HepG2 (cell line): Measurements from ENCODE around the gene TOMM22. TPM values are rescaled to one million over a fixed set of nuclear protein-coding genes. Genes with fewer than 3 reads are reported as not detected.
A peak's percentile ranks its signal among the peaks of the same experiment; 100 is the strongest.

Experiments
- ATF6 ChIP-seq: sonication (generic); formaldehyde crosslinking; conservative IDR thresholded peaks from 2 replicates; pipeline ENCODE4 v1.4.0; 2020; ENCODE audit warnings: missing genetic modification reagents
- ELK4 ChIP-seq: sonication (generic); formaldehyde crosslinking; IDR thresholded peaks from 2 replicates; pipeline ENCODE4 v1.9.0; 2021; ENCODE audit warnings: missing genetic modification reagents, borderline replicate concordance
- KAT7 ChIP-seq: IDR thresholded peaks from 2 replicates; pipeline ENCODE4 v1.6.1; 2018; ENCODE audit warnings: borderline replicate concordance, missing compliant biosample characterization
- KAT8 ChIP-seq: IDR thresholded peaks from 2 replicates; pipeline ENCODE4 v1.6.1; 2016; ENCODE audit warnings: missing genetic modification reagents, missing compliant biosample characterization
- MATR3 ChIP-seq: sonication (generic); formaldehyde crosslinking; IDR thresholded peaks from 2 replicates; pipeline ENCODE4 v1.4.0; 2020; ENCODE audit warnings: missing genetic modification reagents
- MLXIP ChIP-seq: sonication (generic); formaldehyde crosslinking; IDR thresholded peaks from 2 replicates; pipeline ENCODE4 v1.9.0; 2021; ENCODE audit warnings: missing genetic modification reagents, borderline replicate concordance
- PCBP1 ChIP-seq: fragments of 200-400 bp; formaldehyde crosslinking; IDR thresholded peaks from 2 replicates; pipeline ENCODE4 v1.6.1; 2017; ENCODE audit warnings: mild to moderate bottlenecking, low read depth, low read length, borderline replicate concordance
- RFX1 ChIP-seq: fragments of 450-650 bp; IDR thresholded peaks from 2 replicates; pipeline ENCODE4 v1.6.1; 2017
- ZBTB4 ChIP-seq: sonication (generic); formaldehyde crosslinking; IDR thresholded peaks from 2 replicates; pipeline ENCODE4 v1.4.0; 2020; ENCODE audit warnings: missing genetic modification reagents, mild to moderate bottlenecking, borderline replicate concordance
- ZFP36 ChIP-seq: fragments of 150-350 bp; IDR thresholded peaks from 2 replicates; pipeline ENCODE4 v1.6.1; 2018; ENCODE audit warnings: borderline replicate concordance, low read length, low read depth; ENCODE audit not compliant: partially characterized antibody
- ZNF451 ChIP-seq: sonication (generic); formaldehyde crosslinking; IDR thresholded peaks from 2 replicates; pipeline ENCODE4 v1.5.0; 2020; ENCODE audit warnings: mild to moderate bottlenecking, missing genetic modification reagents
- ZNF546 ChIP-seq: sonication (generic); formaldehyde crosslinking; conservative IDR thresholded peaks from 2 replicates; pipeline ENCODE4 v1.8.1; 2023; ENCODE audit warnings: mild to moderate bottlenecking, missing genetic modification reagents
- ZNF780A ChIP-seq: sonication (generic); formaldehyde crosslinking; IDR thresholded peaks from 2 replicates; pipeline ENCODE4 v1.8.0; 2022; ENCODE audit warnings: mild to moderate bottlenecking, missing genetic modification reagents, moderate library complexity
- polyA plus RNA-seq, 8 experiments: library from polyadenylated mRNA; depleted of rRNA in 3 of 8; stranded (reverse) in 7 of 8; unstranded in 1 of 8; fragments of >200 nt; fragmentation: Illumina TruSeq in 4 of 8; extraction: Trizol in 4 of 8; gene quantifications; 2 replicates each; pipeline versions ENCODE4 v1.2.1 to v1.2.3, GENCODE V29; 2011 to 2016; ENCODE audit warnings: low read depth in 4 of 8, missing spikeins in 1 of 8, mixed read lengths in 1 of 8; ENCODE audit not compliant: insufficient read depth in 1 of 8
- total RNA-seq, 5 experiments: library from RNA; depleted of rRNA; stranded (reverse); fragments of >200 nt; fragmentation: Illumina TruSeq; extraction: Trizol; gene quantifications; 2 replicates each; pipeline ENCODE4 v1.2.3, GENCODE V29; 2016; ENCODE audit warnings: low read depth in 1 of 5
- TF ChIP-seq, protein P1 (sequence below): sonication (generic); formaldehyde crosslinking; IDR thresholded peaks from 2 replicates; pipeline ENCODE4 v1.8.1; 2023; ENCODE audit warnings: mild to moderate bottlenecking, missing genetic modification reagents, borderline replicate concordance
- TF ChIP-seq, protein P2 (sequence below): sonication (generic); formaldehyde crosslinking; IDR thresholded peaks from 2 replicates; pipeline ENCODE4 v1.4.0; 2020; ENCODE audit warnings: missing genetic modification reagents

Gene TOMM22
- total and polyA plus RNA-seq, 2 of the 13 experiments (the other 11 are each of a cell fraction or from before 2014, with no cell fraction given) = 46.9 to 118 TPM

DNA sequence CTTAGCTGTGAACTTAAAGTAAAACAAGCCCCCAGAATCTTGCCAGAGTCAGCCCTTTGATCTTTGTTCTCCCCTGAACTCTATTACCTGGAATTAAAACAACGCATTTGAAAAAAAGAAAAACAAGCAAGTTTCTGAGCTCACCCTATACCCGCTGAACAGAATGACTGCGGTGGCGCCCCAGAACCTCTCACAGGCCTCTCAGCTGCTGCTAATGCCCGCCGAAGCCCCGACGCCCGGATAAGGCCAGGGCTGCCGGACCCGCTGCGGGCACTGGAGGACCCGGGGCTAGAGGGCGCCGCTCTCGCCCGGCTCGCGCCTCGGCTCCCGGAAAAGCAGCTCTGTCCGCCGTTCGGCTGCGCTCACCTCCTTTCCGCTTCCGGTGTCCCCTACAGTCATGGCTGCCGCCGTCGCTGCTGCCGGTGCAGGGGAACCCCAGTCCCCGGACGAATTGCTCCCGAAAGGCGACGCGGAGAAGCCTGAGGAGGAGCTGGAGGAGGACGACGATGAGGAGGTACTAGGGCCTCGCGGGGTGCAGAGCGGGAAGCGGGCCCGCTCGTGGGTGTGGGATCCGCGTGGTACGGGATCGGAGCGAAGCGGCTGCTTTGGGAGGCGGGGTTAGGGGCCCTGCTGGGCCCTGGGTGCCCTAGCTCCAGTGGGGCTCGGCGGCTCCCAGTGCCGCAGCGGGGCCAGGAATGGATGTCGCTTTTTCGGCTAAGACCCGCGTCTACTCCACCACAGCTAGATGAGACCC is at the start of gene TOMM22 (continued):
- TF ChIP-seq ATF6 (CRISPR knock-in tag) (no peak), MLXIP (no peak), MATR3 (no peak), PCBP1 (peak; percentile 91), ZFP36 (no peak), ZNF451 (CRISPR knock-in tag) (peak; percentile 83; the same call in 1 of the 2 replicates), KAT7 (CRISPR knock-in tag) (peak; percentile 99), ZBTB4 (0 out of 2 replicates have a peak, but pooled peaks have one; percentile 55), ZNF780A (CRISPR knock-in tag) (no peak), ZNF546 (CRISPR knock-in tag) (0 out of 2 replicates have a peak, but pooled peaks have one; percentile 62), KAT8 (peak; percentile 100), ELK4 (peak; percentile 89; the same call in 1 of the 2 replicates), RFX1 (no peak)
- TF ChIP-seq, protein P1, sequence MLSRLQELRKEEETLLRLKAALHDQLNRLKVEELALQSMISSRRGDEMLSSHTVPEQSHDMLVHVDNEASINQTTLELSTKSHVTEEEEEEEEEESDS (CRISPR knock-in tag) = peak; percentile 52; the same call in 1 of the 2 replicates
- TF ChIP-seq, protein P2, sequence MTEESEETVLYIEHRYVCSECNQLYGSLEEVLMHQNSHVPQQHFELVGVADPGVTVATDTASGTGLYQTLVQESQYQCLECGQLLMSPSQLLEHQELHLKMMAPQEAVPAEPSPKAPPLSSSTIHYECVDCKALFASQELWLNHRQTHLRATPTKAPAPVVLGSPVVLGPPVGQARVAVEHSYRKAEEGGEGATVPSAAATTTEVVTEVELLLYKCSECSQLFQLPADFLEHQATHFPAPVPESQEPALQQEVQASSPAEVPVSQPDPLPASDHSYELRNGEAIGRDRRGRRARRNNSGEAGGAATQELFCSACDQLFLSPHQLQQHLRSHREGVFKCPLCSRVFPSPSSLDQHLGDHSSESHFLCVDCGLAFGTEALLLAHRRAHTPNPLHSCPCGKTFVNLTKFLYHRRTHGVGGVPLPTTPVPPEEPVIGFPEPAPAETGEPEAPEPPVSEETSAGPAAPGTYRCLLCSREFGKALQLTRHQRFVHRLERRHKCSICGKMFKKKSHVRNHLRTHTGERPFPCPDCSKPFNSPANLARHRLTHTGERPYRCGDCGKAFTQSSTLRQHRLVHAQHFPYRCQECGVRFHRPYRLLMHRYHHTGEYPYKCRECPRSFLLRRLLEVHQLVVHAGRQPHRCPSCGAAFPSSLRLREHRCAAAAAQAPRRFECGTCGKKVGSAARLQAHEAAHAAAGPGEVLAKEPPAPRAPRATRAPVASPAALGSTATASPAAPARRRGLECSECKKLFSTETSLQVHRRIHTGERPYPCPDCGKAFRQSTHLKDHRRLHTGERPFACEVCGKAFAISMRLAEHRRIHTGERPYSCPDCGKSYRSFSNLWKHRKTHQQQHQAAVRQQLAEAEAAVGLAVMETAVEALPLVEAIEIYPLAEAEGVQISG (CRISPR knock-in tag) = peak; percentile 100
